HT-29 (cell line): ENCODE results near the gene GART. TPM values are rescaled to one million over a fixed set of nuclear protein-coding genes. Genes with fewer than 3 reads are reported as not detected.

ENCODE experiments used
- DNase-seq: peaks from one replicate; pipeline ENCODE4 v3.0.0-alpha.2; 2015; ENCODE audit warnings: low spot score
- total RNA-seq: library from RNA; depleted of rRNA; stranded (reverse); fragments of >200 nt; shearing (Covaris generic); gene quantifications from 2 replicates; pipeline ENCODE4 v1.2.3, GENCODE V29; 2014

The GART gene
- total RNA-seq, 1 experiment from 2014 or later = 57.6 TPM

GRCh38 chr21:33554236-33554981 is 12.5 kb upstream of the GART start:
- DNase-seq = no peak

DNA sequence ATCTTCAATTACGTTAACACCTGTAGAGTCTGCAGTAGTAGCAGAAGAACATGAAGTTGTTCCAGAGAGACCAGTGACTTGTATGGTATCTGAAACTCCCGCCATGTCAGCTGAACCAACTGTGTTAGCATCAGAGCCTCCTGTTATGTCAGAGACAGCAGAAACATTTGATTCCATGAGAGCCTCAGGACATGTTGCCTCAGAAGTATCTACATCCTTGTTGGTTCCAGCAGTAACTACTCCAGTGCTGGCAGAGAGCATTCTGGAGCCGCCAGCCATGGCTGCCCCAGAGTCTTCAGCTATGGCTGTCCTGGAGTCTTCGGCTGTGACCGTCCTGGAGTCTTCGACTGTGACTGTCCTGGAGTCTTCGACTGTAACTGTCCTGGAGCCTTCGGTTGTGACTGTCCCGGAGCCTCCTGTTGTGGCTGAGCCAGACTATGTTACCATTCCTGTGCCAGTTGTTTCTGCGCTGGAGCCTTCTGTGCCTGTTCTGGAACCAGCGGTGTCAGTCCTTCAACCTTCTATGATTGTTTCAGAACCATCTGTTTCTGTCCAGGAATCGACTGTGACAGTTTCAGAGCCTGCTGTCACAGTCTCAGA is 11.2 kb upstream of the GART start:
- DNase-seq = no peak

GRCh38 chr21:33552093-33552998 is 10.4 kb upstream of the GART start:
- no peak for DNase-seq

DNA sequence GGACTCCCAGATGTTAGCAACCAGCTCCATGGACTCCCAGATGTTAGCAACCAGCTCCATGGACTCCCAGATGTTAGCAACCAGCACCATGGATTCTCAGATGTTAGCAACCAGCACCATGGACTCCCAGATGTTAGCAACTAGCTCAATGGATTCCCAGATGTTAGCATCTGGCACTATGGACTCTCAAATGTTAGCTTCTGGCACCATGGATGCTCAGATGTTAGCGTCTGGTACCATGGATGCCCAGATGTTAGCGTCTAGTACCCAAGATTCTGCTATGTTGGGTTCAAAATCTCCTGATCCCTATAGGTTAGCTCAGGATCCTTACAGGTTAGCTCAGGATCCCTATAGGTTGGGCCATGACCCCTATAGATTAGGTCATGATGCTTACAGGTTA is 9.7 kb upstream of the GART start:
- no peak for DNase-seq

DNA sequence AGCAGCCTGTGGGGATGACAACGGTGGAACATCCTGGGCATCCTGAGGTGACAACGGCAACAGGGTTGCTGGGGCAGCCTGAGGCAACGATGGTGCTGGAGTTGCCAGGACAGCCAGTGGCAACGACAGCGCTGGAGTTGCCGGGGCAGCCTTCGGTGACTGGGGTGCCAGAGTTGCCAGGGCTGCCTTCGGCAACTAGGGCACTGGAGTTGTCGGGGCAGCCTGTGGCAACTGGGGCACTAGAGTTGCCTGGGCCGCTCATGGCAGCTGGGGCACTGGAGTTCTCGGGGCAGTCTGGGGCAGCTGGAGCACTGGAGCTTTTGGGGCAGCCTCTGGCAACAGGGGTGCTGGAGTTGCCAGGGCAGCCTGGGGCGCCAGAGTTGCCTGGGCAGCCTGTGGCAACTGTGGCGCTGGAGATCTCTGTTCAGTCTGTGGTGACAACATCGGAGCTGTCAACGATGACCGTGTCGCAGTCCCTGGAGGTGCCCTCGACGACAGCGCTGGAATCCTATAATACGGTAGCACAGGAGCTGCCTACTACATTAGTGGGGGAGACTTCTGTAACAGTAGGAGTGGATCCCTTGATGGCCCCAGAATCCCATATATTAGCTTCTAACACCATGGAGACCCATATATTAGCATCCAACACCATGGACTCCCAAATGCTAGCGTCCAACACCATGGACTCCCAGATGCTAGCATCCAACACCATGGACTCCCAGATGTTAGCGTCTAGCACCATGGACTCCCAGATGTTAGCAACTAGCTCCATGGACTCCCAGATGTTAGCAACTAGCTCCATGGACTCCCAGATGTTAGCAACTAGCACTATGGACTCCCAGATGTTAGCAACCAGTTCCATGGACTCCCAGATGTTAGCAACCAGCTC is 9.1 kb upstream of the GART start:
- no peak for DNase-seq

GRCh38 chr21:33549848-33550771 is 8.2 kb upstream of the GART start:
- DNase-seq = no peak

GRCh38 chr21:33546086-33546485 is 4.2 kb upstream of the GART start:
- DNase-seq = no peak

- no peak for DNase-seq
Observed at GRCh38 chr21:33544451-33545195, 2.7 kb upstream of the GART start.

DNA sequence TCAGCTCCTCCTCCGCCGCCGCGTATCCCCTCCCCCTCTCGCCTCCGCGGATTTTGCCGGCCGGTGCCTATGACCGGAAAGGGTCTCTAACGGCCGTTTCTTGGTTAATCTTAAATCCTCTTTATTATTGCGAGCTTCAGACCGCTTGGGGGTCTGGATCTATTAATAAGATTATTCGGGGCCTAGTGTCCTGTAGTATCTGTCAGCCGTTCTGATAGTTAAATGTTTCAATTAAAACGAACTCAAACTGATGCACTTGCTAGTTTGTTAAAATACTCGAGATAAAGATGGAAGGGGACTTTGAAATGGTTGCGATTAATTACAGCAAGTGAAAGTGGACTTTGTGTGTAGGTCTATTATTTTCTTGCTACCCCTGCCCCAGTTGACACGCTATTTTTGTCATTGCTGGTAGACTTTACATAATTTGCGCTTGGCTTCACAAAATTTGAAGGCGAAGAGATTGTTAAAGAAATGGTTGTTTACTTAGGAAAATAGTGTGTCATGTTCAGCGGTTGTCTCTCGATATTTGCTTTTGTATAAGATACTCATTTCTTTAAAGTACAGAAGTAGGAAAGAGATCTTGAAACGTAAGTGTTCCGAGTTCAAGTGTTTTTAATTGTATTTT is 1.7 kb upstream of the GART start:
- DNase-seq = no peak

- peak; percentile 96 for DNase-seq
Observed at GRCh38 chr21:33542640-33543504, 955 bp upstream of the GART start, which contains the start of gene SON. TSS of gene SON (plus strand) at chr21:33543038. CDS start at chr21:33543093, 55 bp downstream.

- peak; percentile 58 for DNase-seq
Observed at GRCh38 chr21:33541105-33541711, 709 bp downstream of the GART start.

- DNase-seq = peak; percentile 19
Observed at GRCh38 chr21:33540711-33541104, 1.2 kb downstream of the GART start.

DNA sequence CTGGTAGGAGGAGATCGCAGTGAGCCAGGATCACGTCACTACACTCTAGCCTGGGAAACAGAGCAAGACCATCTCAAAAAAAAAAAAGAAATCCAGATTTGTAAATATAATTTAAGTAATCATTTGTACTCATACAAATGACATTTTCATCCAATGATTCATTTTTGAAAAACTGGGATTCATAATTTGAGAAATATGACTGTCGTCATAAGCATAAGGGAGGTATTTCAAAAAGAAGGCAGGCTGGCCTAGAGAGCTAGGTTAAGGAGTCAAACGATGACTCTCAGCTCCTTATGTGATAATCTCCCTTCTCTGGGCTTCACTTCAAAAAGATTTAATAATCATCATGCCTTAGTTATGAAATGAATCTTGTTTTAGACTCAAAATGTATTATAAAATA is 2.3 kb downstream of the GART start:
- no peak for DNase-seq

DNA sequence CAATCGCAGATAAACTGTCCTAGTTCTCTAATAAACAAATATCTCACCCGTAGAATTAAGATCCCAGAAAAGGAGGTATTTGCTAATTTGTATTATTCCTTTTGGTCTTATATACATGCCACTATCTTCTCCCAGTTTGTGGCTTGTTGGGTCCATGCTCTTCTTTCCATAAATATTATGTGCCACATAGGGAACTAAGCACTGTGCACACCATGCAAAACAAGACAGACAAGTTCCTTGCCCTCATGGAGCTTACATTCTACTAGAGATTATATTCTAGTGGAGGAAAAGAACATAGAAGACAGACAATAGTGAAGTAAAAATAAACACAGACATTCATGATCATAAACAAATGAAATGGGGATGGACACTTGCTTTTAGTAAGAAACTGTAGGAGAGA is 4.7 kb downstream of the GART start:
- no peak for DNase-seq

DNA sequence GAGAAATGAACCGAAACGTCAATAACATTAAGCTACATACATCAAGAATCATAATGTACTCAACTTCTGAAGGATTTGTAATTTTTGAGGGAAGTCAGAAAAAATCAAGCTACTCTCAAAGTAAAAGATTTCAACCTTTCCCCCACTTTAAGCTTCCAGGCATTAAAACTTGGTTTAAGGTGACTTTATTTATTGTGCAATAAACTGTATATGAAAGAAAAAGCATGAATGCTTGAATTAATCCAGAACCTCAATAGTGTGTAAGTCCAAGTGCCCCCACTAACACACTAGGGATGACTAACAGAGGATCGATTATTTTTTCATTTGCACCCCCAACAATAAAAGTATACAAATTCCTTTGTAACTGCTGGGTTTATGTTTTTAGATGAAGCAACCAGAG is 10.9 kb downstream of the GART start:
- DNase-seq = no peak

GRCh38 chr21:33522953-33523349 is 19.0 kb downstream of the GART start:
- DNase-seq = no peak

GRCh38 chr21:33522297-33522952 is 19.5 kb downstream of the GART start:
- no peak for DNase-seq
